Mesenchymal stem cell (in vitro differentiated cells and primary cell): ENCODE measurements around the gene PDGFA.

ENCODE experiments used
- DNase-seq: peaks from one replicate; pipeline ENCODE4 v3.0.0-alpha.2; 2013
- H2AFZ ChIP-seq: one replicate; pipeline ENCODE4 v1.6.1; 2013; ENCODE audit warnings: low read depth, mild to moderate bottlenecking, control low read depth, inconsistent platforms, low read length, moderate library complexity
- H2AK5ac ChIP-seq: 2 replicates; pipeline ENCODE4 v1.6.1; 2013; ENCODE audit warnings: low read length, moderate library complexity, mild to moderate bottlenecking, inconsistent platforms; ENCODE audit not compliant: severe bottlenecking
- H2BK120ac ChIP-seq: one replicate; pipeline ENCODE4 v1.6.1; 2013; ENCODE audit warnings: low read depth, mild to moderate bottlenecking, inconsistent platforms, low read length, moderate library complexity
- H2BK12ac ChIP-seq, 2 experiments: one replicate each; pipeline ENCODE4 v1.6.1; 2013; ENCODE audit warnings: inconsistent platforms in 2 of 2, low read length in 2 of 2, mild to moderate bottlenecking in 2 of 2, moderate library complexity in 2 of 2, control low read depth in 1 of 2
- H2BK15ac ChIP-seq: one replicate; pipeline ENCODE4 v1.6.1; 2013; ENCODE audit warnings: mild to moderate bottlenecking, low read depth, inconsistent platforms; ENCODE audit not compliant: poor library complexity, severe bottlenecking
- H2BK5ac ChIP-seq: 2 replicates; pipeline ENCODE4 v1.6.1; 2013; ENCODE audit warnings: low read depth, mild to moderate bottlenecking, low read length, control low read depth, inconsistent platforms; ENCODE audit not compliant: poor library complexity, severe bottlenecking
- H3K14ac ChIP-seq, 2 experiments: one replicate each; pipeline ENCODE4 v1.6.1; 2013; ENCODE audit warnings: inconsistent platforms in 2 of 2, low read length in 2 of 2, control low read depth in 1 of 2, mild to moderate bottlenecking in 1 of 2, moderate library complexity in 1 of 2
- H3K18ac ChIP-seq, 2 experiments: one replicate each; pipeline ENCODE4 v1.6.1; 2013; ENCODE audit warnings: inconsistent platforms in 2 of 2, low read length in 2 of 2, control low read depth in 1 of 2, low read depth in 1 of 2, mild to moderate bottlenecking in 1 of 2
- H3K23ac ChIP-seq, 2 experiments: one replicate each; pipeline ENCODE4 v1.6.1; 2013; ENCODE audit warnings: inconsistent platforms in 2 of 2, low read length in 2 of 2, mild to moderate bottlenecking in 2 of 2, moderate library complexity in 2 of 2, control low read depth in 1 of 2
- H3K27ac ChIP-seq: 2 replicates; pipeline ENCODE4 v1.5.1; 2013; ENCODE audit warnings: mild to moderate bottlenecking, moderate library complexity, low read length, control low read depth, inconsistent platforms; ENCODE audit not compliant: poor library complexity, severe bottlenecking
- H3K27me3 ChIP-seq, 2 experiments: 2 replicates each; pipeline versions ENCODE4 v1.6.1 to v1.7.0; 2013; ENCODE audit warnings: low read length in 2 of 2, mild to moderate bottlenecking in 2 of 2, moderate library complexity in 2 of 2, control low read depth in 1 of 2, inconsistent platforms in 1 of 2; ENCODE audit not compliant: control insufficient read depth in 1 of 2, insufficient read depth in 1 of 2
- H3K36me3 ChIP-seq, 2 experiments: 2 replicates each; pipeline versions ENCODE4 v1.6.1 to v1.7.0; 2013; ENCODE audit warnings: low read length in 2 of 2, control low read depth in 1 of 2, inconsistent platforms in 1 of 2, low read depth in 1 of 2, mild to moderate bottlenecking in 1 of 2; ENCODE audit not compliant: insufficient read depth in 2 of 2, control insufficient read depth in 1 of 2
- H3K4ac ChIP-seq, 2 experiments: one replicate each; pipeline ENCODE4 v1.6.1; 2013; ENCODE audit warnings: inconsistent platforms in 2 of 2, low read length in 2 of 2, mild to moderate bottlenecking in 2 of 2, moderate library complexity in 2 of 2, control low read depth in 1 of 2, low read depth in 1 of 2
- H3K4me1 ChIP-seq: 2 replicates; pipeline ENCODE4 v1.6.1; 2013; ENCODE audit warnings: low read depth, low read length, control low read depth; ENCODE audit not compliant: control insufficient read depth, insufficient read depth
- H3K4me2 ChIP-seq: 2 replicates; pipeline ENCODE4 v1.6.1; 2013; ENCODE audit warnings: low read length, mild to moderate bottlenecking, inconsistent platforms; ENCODE audit not compliant: poor library complexity, severe bottlenecking
- H3K4me3 ChIP-seq, 2 experiments: 2 replicates each; pipeline versions ENCODE4 v1.5.1 to v1.7.0; 2013; ENCODE audit warnings: low read length in 2 of 2, mild to moderate bottlenecking in 2 of 2, control low read depth in 1 of 2, low read depth in 1 of 2; ENCODE audit not compliant: insufficient read depth in 1 of 2
- H3K79me1 ChIP-seq: replicated peaks from 2 replicates; pipeline ENCODE4 v1.6.1; 2013; ENCODE audit warnings: mild to moderate bottlenecking, control low read depth, low read length, inconsistent platforms; ENCODE audit not compliant: poor library complexity, severe bottlenecking
- H3K9ac ChIP-seq: 2 replicates; pipeline ENCODE4 v1.7.0; 2013; ENCODE audit warnings: mild to moderate bottlenecking, low read length, moderate library complexity
- H3K9me3 ChIP-seq: 2 replicates; pipeline ENCODE4 v1.7.0; 2013; ENCODE audit warnings: mild to moderate bottlenecking, low read length; ENCODE audit not compliant: control insufficient read depth
- H4K8ac ChIP-seq: one replicate; pipeline ENCODE4 v1.6.1; 2013; ENCODE audit warnings: inconsistent platforms, mild to moderate bottlenecking, low read length, moderate library complexity
- H4K91ac ChIP-seq: one replicate; pipeline ENCODE4 v1.6.1; 2013; ENCODE audit warnings: mild to moderate bottlenecking, low read length, inconsistent platforms
- WGBS: methylation state at CpG from one replicate; pipeline ENCODE4 v1.1.7; 2013; ENCODE audit warnings: mixed read lengths; 5-methylcytosine and 5-hydroxymethylcytosine counted together

Gene PDGFA

GRCh38 chr7:468681-469562 is 50.7 kb downstream of the PDGFA start:
- H3K27ac ChIP-seq = no peak overlapping the region
- H2BK5ac ChIP-seq = no peak overlapping the region
- H2AK5ac ChIP-seq = peak overlapping the region; percentile 30
- H3K4ac ChIP-seq = peak overlapping the region; percentile 60 to 69
- peaks cover 28% of the 10 kb centered on the region for H3K4me1 ChIP-seq
- H3K4me2 ChIP-seq = no peak overlapping the region
- no peaks in the 10 kb centered on the region for H3K36me3 ChIP-seq
- no peak overlapping the region for H3K9ac ChIP-seq
- peak overlapping the region; percentile 72 for H4K8ac ChIP-seq
- H3K9me3 ChIP-seq = no peaks in the 10 kb centered on the region
- no peak overlapping the region for H2AFZ ChIP-seq
- H2BK15ac ChIP-seq = no peak overlapping the region
- 43% methylated on average over 12 of the region's 16 CpGs for WGBS
- peak overlapping the region; percentile 43 for H4K91ac ChIP-seq
- H2BK12ac ChIP-seq = peak overlapping the region; percentile 14 to 85
- no peaks in the 10 kb centered on the region for H3K79me1 ChIP-seq
- H3K4me3 ChIP-seq = no peak overlapping the region
- peak overlapping the region; percentile 47 to 70 for H3K18ac ChIP-seq
- peaks cover 0 to 26% of the 10 kb centered on the region in 2 experiments for H3K27me3 ChIP-seq
- H3K14ac ChIP-seq = no peak overlapping the region
- no peak overlapping the region for H3K23ac ChIP-seq
- DNase-seq = peak; percentile 86
- H2BK120ac ChIP-seq = peak overlapping the region; percentile 84

DNA sequence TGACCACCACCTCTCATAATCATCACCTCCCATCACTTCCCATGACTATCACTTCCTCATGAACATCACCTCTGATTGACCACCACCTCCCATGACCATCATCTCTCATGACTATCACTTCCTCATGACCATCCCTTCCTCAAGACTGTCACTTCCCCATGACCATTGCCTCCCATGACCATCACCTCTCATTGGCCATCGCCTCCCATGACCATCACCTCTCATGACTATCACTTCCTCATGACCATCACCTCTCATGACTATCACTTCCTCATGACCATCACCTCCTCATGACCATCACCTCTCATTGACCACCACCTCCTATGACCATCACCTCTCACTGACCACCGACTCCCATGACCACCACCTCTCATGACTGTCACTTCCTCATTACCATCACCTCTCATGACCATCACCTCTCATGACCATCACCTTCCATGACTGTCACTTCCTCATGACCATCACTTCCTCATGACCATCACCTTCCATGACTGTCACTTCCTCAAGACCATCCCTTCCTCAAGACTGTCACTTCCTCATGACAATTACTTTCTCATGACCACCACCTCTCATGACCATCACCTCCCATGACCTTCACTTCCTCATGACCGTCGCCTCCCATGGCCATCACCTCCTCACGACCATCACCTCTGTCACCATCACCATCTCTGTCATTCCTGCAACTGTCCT is 51.6 kb downstream of the PDGFA start:
- Histone ChIP-seq H3K4me1 (peaks cover 27% of the 10 kb centered on the region), H4K91ac (peak overlapping the region; percentile 8), H3K27ac (no peak overlapping the region), H3K79me1 (no peaks in the 10 kb centered on the region), H4K8ac (no peak overlapping the region), H2BK5ac (no peak overlapping the region), H3K18ac (peak overlapping the region in 1 of 2 experiments; percentile 58), H2BK12ac (peak overlapping the region; percentile 7 to 69), H3K4me3 (no peak overlapping the region), H3K36me3 (no peaks in the 10 kb centered on the region), H2AK5ac (no peak overlapping the region), H2BK120ac (no peak overlapping the region), H3K4ac (no peak overlapping the region), H3K23ac (no peak overlapping the region), H3K9me3 (no peaks in the 10 kb centered on the region), H3K9ac (no peak overlapping the region), H3K27me3 (peaks cover 0 to 35% of the 10 kb centered on the region in 2 experiments), H2BK15ac (no peak overlapping the region), H3K14ac (peak overlapping the region in 1 of 2 experiments; percentile 0), H3K4me2 (no peak overlapping the region), H2AFZ (no peak overlapping the region)
- 91% methylated on average over 5 of the region's 5 CpGs for WGBS
- DNase-seq = no peak

DNA sequence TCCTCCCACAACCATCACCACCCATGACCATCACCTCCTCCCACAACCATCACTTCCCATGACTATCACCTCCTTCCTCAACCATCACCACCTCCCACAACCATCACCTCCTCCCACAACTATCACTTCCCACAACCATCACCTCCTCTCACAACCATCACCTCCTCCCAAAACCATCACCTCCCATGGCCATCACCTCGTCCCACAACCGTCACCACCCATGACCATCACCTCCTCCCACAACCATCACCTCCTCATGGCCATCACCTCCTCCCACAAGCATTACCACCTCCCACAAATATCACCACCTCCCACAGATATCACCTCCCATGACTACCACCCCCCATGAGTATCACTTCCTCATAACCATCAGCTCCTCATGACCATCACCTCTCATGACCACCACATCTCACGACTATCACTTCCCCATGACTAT is 52.2 kb downstream of the PDGFA start:
- no peak overlapping the region for H2AK5ac ChIP-seq
- H3K27ac ChIP-seq = no peak overlapping the region
- no peak overlapping the region for H4K8ac ChIP-seq
- no peaks in the 10 kb centered on the region for H3K9me3 ChIP-seq
- no peak overlapping the region for H3K23ac ChIP-seq
- DNase-seq = no peak
- H3K4me2 ChIP-seq = no peak overlapping the region
- H3K27me3 ChIP-seq = peaks cover 0 to 37% of the 10 kb centered on the region in 2 experiments
- no peak overlapping the region for H2BK5ac ChIP-seq
- no peak overlapping the region for H3K14ac ChIP-seq
- H3K9ac ChIP-seq = no peak overlapping the region
- no peak overlapping the region for H4K91ac ChIP-seq
- H2BK15ac ChIP-seq = no peak overlapping the region
- no peak overlapping the region for H3K4me3 ChIP-seq
- peaks cover 28% of the 10 kb centered on the region for H3K4me1 ChIP-seq
- no peak overlapping the region for H2AFZ ChIP-seq
- H2BK12ac ChIP-seq = peak overlapping the region in 1 of 2 experiments; percentile 1
- H3K36me3 ChIP-seq = no peaks in the 10 kb centered on the region
- H3K18ac ChIP-seq = no peak overlapping the region
- no peak overlapping the region for H3K4ac ChIP-seq
- 94% methylated on average over 3 of the region's 3 CpGs for WGBS
- no peak overlapping the region for H2BK120ac ChIP-seq
- H3K79me1 ChIP-seq = no peaks in the 10 kb centered on the region
